Vagina (tissue), 2 donors: ENCODE results near the gene ZNF737.

ENCODE experiments used
- POLR2A ChIP-seq, 2 donors: fragments of 450-650 bp; IDR thresholded peaks; one replicate each; pipeline ENCODE4 v1.6.1; 2017; ENCODE audit warnings: antibody characterized with exemption in 2 of 2, mild to moderate bottlenecking in 2 of 2, moderate library complexity in 2 of 2
- POLR2AphosphoS5 ChIP-seq, 2 donors: sonication (generic); formaldehyde crosslinking; IDR thresholded peaks; one replicate each; pipeline ENCODE4 v1.9.0; 2017; ENCODE audit warnings: antibody characterized with exemption in 2 of 2, mild to moderate bottlenecking in 2 of 2, low read depth in 1 of 2; ENCODE audit not compliant: insufficient read depth in 1 of 2
- TF ChIP-seq, protein P1 (sequence below), 3 experiments: fragments of 450-650 bp in 2 of 3; fragments of 200-600 bp in 1 of 3; sonication (generic) in 1 of 3; IDR thresholded peaks; one replicate each; pipeline ENCODE4 v1.5.1; 2017 to 2019; ENCODE audit warnings: antibody characterized with exemption in 3 of 3, mild to moderate bottlenecking in 2 of 3, moderate library complexity in 2 of 3

DNA sequence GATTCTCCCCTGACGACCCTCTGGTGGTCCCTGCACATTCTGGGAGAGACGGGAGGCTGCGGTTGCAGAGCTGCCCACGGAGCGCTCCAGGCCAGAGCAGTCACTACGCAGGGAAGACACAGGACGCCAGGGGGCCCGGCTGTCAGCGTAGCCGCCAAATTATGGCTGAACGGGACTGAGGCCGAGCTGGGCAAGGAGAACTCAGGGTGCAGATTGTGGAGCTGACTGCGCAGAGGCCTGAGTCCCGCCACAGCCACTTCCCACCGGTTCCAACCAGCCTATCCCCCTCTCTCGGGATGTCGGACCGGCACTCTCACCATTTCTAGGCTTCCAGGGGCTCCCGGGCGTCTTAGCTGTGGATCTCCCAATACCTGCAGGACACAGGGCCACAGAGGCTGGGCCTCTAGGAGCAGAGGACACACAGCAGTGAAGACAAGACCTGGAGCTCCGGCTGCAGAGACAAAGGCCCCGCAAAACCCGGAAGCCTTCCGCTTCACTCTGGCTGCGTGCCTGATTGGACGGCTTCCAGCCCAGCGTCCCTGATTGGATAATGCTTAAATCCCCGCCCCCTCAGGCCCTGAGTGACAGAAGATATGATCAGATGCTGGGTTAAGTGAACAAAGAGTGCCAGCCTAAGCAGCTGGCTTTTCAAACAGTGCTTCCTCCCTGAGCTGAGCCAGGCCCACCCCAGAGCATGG is at the start of gene ZNF737:
- peak; percentile 81 to 90 for TF ChIP-seq POLR2AphosphoS5 (IDR thresholded peaks at IDR 0.05; ENCODE audit: insufficient read depth in 1 of 2, low read depth in 1 of 2)
- TF ChIP-seq, protein P1, sequence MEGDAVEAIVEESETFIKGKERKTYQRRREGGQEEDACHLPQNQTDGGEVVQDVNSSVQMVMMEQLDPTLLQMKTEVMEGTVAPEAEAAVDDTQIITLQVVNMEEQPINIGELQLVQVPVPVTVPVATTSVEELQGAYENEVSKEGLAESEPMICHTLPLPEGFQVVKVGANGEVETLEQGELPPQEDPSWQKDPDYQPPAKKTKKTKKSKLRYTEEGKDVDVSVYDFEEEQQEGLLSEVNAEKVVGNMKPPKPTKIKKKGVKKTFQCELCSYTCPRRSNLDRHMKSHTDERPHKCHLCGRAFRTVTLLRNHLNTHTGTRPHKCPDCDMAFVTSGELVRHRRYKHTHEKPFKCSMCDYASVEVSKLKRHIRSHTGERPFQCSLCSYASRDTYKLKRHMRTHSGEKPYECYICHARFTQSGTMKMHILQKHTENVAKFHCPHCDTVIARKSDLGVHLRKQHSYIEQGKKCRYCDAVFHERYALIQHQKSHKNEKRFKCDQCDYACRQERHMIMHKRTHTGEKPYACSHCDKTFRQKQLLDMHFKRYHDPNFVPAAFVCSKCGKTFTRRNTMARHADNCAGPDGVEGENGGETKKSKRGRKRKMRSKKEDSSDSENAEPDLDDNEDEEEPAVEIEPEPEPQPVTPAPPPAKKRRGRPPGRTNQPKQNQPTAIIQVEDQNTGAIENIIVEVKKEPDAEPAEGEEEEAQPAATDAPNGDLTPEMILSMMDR (IDR thresholded peaks at IDR 0.05): no peak
- TF ChIP-seq POLR2A (IDR thresholded peaks at IDR 0.05): peak in 1 of 2 donors; percentile 40
